Measurements from ENCODE around the gene PCGF2. TPM values are rescaled to one million over a fixed set of nuclear protein-coding genes. Genes with fewer than 3 reads are reported as not detected.
A peak's percentile ranks its signal among the peaks of the same experiment; 100 is the strongest.

The PCGF2 gene
- total RNA-seq, 1 donor from 2014 or later, result 108 TPM

DNA sequence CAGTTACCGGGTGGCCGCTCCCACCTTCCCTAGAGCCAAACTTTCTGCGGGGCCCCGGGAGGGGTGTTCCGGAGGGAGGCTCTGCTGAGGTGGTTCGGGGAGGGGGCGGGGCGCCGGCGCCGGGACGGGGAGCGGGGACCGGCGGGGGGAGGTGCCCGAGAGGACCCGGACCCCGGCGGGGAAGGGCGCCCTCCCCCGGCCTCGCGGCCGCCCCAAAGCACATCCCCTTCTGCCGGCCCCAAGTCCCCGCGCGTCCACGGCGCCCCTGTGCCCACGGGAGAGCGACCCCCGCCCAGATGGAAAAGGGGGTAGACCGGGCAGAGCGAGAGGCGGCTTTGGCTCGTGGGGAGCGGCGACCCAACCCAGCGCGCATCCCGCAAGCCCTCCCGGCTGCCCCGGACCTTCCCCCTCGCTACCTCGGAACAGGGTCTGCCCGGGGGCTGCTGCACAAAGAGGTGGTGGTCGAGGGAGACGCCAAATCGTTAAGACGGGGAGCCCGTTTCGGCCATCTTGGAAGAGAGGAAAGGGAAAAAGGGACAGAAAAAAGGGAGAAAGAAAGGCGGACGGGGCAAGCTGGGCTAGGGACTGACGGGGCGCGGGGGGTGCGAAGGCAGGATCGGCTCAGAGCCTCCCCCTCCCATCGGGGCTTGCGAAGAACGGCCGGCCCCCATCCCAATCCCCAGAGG, 530 bp downstream of the PCGF2 start:
- Mint-ChIP-seq H3K27me3 (ENCODE audit: low read depth) (peaks cover 23% of the 10 kb centered on the region), H3K9me3 (no peaks in the 10 kb centered on the region), H3K4me1 (peaks cover 68% of the 10 kb centered on the region), H3K27ac (ENCODE audit: unreplicated experiment) (peak overlapping the region; percentile 88), H3K4me3 (peak overlapping the region; percentile 92), H3K36me3 (ENCODE audit: low read depth) (peaks cover 3% of the 10 kb centered on the region)
- DNase-seq (ENCODE audit: low read depth, low spot score), result peak; percentile 40
- TF ChIP-seq, protein P1, sequence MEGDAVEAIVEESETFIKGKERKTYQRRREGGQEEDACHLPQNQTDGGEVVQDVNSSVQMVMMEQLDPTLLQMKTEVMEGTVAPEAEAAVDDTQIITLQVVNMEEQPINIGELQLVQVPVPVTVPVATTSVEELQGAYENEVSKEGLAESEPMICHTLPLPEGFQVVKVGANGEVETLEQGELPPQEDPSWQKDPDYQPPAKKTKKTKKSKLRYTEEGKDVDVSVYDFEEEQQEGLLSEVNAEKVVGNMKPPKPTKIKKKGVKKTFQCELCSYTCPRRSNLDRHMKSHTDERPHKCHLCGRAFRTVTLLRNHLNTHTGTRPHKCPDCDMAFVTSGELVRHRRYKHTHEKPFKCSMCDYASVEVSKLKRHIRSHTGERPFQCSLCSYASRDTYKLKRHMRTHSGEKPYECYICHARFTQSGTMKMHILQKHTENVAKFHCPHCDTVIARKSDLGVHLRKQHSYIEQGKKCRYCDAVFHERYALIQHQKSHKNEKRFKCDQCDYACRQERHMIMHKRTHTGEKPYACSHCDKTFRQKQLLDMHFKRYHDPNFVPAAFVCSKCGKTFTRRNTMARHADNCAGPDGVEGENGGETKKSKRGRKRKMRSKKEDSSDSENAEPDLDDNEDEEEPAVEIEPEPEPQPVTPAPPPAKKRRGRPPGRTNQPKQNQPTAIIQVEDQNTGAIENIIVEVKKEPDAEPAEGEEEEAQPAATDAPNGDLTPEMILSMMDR (conservative IDR thresholded peaks at IDR 0.05), result peak; percentile 31

DNA sequence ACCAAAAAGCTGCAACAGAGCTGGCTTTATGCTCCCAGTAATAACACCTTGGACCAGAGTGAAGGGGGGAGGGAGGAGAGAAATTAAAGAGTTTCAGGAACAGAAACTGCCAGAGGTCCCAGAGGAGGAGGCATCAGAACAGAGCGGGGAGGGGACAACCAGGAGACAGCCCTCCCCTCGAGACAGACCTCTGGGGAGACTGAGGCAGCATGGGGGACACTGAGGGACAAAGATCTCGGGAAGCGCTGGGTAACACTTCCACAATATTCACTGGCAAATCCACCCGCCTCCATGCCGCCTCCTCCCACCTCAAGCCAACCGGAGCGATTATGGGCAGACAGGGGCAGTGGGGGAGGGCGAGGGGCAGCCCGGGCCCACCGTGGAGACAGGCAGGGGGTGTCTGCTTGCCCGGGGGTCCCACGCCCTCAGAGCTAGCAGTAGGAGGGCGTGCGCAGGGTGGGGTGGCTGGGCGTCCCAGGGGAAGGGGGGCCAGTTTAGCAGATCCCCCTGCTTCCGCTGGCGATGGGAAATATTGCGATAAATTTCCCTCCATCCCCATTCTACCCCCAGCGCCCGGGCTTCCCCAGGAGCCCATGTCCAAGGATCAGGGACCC, 1.2 kb downstream of the PCGF2 start:
- no peak for DNase-seq (ENCODE audit: low read depth, low spot score)
- H3K4me3 Mint-ChIP-seq, result peak overlapping the region; percentile 92
- peaks cover 68% of the 10 kb centered on the region for H3K4me1 Mint-ChIP-seq
- H3K9me3 Mint-ChIP-seq, result no peaks in the 10 kb centered on the region
- peaks cover 3% of the 10 kb centered on the region for H3K36me3 Mint-ChIP-seq (ENCODE audit: low read depth)
- H3K27me3 Mint-ChIP-seq (ENCODE audit: low read depth), result peaks cover 18% of the 10 kb centered on the region
- TF ChIP-seq, protein P1 (conservative IDR thresholded peaks at IDR 0.05), result no peak
- no peak overlapping the region for H3K27ac Mint-ChIP-seq (ENCODE audit: unreplicated experiment)

DNA sequence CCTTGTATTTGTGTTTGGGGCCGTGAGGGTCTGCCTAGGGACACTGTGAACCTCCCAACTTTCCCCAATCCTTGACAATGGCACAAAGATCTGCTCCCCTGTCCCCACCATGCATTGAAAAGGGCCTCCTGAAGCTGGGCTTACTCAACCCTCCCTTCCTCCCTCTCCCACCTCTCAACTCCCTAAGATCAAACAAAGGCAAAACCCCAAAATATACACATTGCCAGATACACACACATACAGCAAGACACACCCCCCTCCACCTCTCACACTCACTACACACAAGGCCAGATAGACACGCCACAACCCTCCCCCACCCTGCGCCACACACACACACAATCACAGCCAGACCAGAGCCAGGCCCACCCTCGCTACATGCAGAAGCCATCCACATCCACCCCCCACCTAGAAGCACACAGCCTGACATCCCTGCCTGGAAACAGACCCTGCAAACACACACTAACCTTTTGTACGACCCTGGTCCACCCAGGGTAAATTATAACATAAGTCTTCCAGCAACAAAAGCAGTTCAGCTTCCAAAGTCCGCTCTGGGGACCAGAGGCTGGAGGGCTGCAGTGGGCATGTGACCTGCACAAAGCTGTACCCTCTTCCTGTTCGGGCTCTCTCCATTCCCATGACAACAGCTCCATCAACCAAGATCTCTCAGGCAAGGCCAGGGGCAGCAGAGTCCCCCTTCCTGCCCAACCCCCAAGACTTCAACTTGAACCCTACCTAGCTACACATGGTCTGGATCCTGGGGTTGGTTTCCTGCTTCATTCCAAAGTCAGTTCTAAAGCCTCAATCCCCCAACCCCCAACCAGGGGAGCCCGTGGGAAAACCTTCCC, 1.9 kb downstream of the PCGF2 start:
- Mint-ChIP-seq H3K36me3 (ENCODE audit: low read depth) (peaks cover 3% of the 10 kb centered on the region), H3K4me1 (peaks cover 66% of the 10 kb centered on the region), H3K9me3 (no peaks in the 10 kb centered on the region), H3K4me3 (peak overlapping the region; percentile 92), H3K27ac (ENCODE audit: unreplicated experiment) (peak overlapping the region; percentile 21), H3K27me3 (ENCODE audit: low read depth) (peaks cover 12% of the 10 kb centered on the region)
- DNase-seq (ENCODE audit: low read depth, low spot score), result no peak
- TF ChIP-seq, protein P1 (conservative IDR thresholded peaks at IDR 0.05), result no peak

DNA sequence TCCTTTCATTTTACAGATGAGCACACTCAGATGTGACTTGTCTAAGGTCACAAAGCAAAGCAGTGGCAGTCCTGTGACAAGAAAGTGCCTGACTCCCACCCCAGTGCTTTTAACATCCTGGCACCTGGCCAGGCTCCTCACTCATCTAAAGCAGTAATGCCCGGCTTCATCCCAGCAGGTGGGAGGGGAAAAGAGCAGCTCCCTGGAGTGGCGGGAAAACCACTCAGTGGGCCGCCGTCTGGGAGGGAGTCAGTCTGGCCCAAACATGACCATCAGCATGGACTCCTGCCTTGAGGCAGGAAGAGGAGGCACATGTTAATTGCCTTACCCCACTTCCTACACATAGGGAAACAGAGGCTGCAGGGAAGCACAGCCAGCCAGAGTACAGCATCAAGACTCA, 2.6 kb downstream of the PCGF2 start:
- Mint-ChIP-seq H3K9me3 (no peaks in the 10 kb centered on the region), H3K27ac (ENCODE audit: unreplicated experiment) (no peak overlapping the region), H3K4me3 (peak overlapping the region; percentile 92), H3K36me3 (ENCODE audit: low read depth) (peaks cover 3% of the 10 kb centered on the region), H3K27me3 (ENCODE audit: low read depth) (peaks cover 5% of the 10 kb centered on the region), H3K4me1 (peaks cover 64% of the 10 kb centered on the region)
- no peak for DNase-seq (ENCODE audit: low read depth, low spot score)
- TF ChIP-seq, protein P1 (conservative IDR thresholded peaks at IDR 0.05), result no peak

DNA sequence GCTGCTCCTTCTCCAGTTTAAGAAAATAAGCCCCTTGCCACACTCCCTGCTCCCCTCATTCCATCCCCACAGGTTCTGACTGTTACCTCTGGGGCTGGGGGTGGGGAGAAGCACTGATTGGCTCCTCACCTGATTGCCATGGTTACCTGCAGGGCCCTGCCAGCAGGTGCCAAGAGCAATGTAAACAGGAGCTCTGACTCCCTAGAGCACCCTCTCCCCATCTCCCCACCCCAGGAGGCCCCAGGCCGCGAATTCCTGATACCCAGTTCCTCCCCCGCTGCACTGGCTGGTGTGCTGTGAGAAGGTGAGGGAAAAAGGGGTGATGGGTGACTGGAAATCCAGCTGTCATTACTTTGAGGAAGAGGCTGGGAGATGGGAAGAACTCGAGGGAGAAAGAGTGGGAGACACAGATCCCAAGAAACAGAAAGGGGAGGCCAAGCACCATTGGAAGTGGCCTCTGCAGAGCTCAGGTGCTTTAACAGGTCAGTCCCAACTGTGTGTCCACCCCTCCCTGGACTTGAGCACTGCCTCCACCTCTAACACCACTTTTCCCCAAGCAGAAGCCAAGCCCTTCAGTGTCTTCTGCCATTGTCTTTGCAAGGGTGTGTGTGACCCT, 4.5 kb downstream of the PCGF2 start:
- Mint-ChIP-seq H3K27ac (ENCODE audit: unreplicated experiment) (peak overlapping the region; percentile 27), H3K9me3 (no peaks in the 10 kb centered on the region), H3K36me3 (ENCODE audit: low read depth) (peaks cover 3% of the 10 kb centered on the region), H3K4me1 (peaks cover 55% of the 10 kb centered on the region), H3K4me3 (peak overlapping the region; percentile 76), H3K27me3 (ENCODE audit: low read depth) (no peaks in the 10 kb centered on the region)
- TF ChIP-seq, protein P1 (conservative IDR thresholded peaks at IDR 0.05), result no peak
- no peak for DNase-seq (ENCODE audit: low read depth, low spot score)
